ENCODE measurements around the gene RUFY1. TPM values are rescaled to one million over a fixed set of nuclear protein-coding genes. Genes with fewer than 3 reads are reported as not detected.

RUFY1 gene
- total RNA-seq, 2 donors from 2014 or later, result 48.7 to 55.6 TPM

DNA sequence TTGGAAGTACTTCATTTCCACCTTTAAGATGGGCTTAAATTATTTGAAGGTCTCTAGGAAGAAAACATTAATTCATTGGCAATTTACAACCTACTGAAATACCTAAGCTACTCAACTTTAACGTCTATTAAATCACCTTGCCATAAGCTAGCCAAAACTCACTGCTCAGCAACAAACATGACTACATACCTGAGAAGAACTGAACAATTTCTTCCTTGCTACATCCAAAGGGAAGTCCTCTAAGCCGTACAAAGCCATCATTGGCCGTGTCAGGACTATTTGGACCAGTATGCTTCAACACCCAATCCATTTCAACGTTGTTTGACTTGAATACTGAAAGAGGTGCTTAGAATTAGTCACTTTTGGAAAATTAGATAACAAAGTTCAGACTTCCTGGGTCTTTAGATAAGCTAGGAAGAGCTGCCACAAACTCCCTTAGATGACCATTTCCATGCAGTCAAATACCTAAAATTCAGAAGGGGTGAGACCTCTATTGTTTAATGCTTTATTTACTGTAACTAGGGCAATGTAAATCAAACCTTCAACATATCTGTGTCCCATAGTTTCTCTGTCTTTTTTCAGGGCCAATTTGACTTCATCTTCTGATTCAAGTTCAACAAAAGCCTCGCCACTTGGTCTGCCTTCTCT lies 70.5 kb downstream of the RUFY1 start:
- Histone ChIP-seq H3K9me3 (no peaks in the 10 kb centered on the region), H3K27ac (peak overlapping the region in 1 of 2 donors; percentile 100), H3K4me3 (peak overlapping the region in 1 of 2 donors; percentile 99), H3K27me3 (replicated peaks; ENCODE audit: insufficient read depth) (no peaks in the 10 kb centered on the region), H3K36me3 (peaks cover 6 to 22% of the 10 kb centered on the region in 2 donors), H3K4me1 (replicated peaks) (peaks cover 14% of the 10 kb centered on the region)
- WGBS, result 7% methylated on average over 5 of the region's 5 CpGs
- intact Hi-C loops (cut with DNase I), result no loop called here
- TF ChIP-seq POLR2A (IDR thresholded peaks at IDR 0.05) (no peak), POLR2AphosphoS5 (IDR thresholded peaks at IDR 0.05) (no peak)
- TF ChIP-seq, protein P1, sequence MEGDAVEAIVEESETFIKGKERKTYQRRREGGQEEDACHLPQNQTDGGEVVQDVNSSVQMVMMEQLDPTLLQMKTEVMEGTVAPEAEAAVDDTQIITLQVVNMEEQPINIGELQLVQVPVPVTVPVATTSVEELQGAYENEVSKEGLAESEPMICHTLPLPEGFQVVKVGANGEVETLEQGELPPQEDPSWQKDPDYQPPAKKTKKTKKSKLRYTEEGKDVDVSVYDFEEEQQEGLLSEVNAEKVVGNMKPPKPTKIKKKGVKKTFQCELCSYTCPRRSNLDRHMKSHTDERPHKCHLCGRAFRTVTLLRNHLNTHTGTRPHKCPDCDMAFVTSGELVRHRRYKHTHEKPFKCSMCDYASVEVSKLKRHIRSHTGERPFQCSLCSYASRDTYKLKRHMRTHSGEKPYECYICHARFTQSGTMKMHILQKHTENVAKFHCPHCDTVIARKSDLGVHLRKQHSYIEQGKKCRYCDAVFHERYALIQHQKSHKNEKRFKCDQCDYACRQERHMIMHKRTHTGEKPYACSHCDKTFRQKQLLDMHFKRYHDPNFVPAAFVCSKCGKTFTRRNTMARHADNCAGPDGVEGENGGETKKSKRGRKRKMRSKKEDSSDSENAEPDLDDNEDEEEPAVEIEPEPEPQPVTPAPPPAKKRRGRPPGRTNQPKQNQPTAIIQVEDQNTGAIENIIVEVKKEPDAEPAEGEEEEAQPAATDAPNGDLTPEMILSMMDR (IDR thresholded peaks at IDR 0.05), result no peak
- no peak for DNase-seq (ENCODE audit: low spot score)

- intact Hi-C loops (cut with DNase I), result loop anchor here (2.0 kb wide), 1 partner anchor 63 kb away; no protein-coding TSS in a partner anchor
- peaks cover 6 to 16% of the 10 kb centered on the region in 2 donors for H3K36me3 ChIP-seq
- TF ChIP-seq POLR2AphosphoS5 (IDR thresholded peaks at IDR 0.05) (no peak), POLR2A (IDR thresholded peaks at IDR 0.05) (no peak)
- TF ChIP-seq, protein P1 (IDR thresholded peaks at IDR 0.05), result no peak
These were observed 71.3 kb downstream of the RUFY1 start for GRCh38 chr5:179621551-179622214.

DNA sequence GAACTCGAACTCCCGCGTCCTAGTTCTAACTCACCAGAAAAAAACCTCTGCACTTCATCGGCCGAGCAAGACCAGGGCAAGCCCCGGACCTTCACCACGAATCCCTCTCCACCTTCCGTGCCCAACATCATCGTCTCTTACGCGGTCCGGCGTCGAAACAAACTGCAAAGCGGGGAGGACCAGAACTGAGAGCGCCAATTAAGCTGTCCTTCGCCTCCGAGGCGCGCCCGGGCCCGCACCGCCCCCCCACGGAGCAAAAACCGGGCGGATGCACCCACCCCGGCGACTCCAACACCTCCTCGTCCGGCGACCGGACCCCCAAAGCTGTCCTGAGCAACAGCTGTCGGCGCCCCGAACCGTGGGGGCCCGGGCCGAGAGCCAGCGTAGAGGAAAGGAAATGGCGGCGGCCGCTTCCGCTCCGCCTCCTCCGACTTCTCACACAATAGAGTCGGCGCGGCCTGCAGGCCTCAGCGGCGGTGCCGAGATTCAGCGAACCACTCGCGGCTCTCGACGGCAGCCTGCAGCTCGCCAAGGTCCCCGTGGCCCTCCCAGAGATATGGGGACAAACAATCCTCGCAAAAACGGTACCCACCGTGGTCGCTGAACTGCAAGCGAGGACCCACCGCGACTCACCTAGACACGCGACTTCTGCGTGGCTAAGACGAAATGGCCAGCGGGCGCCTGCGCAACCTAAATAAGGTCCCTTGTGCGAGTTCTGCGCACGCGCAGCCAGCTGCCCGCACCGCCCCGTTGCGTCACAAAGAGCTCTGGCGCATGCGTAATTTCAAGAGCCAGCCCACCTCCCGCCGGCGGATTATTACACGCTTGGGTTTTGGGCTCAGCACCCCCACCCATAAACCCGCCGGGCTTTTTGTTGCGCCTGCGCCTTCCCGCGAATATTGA lies 72.9 kb downstream of the RUFY1 start, which contains the start of gene HNRNPH1:
TSS of gene HNRNPH1 (minus strand) at position 669 of the 903 bp plus-strand sequence. CDS start at position 131, 538 bp downstream.
- TF ChIP-seq POLR2AphosphoS5 (IDR thresholded peaks at IDR 0.05) (peak; percentile 98), POLR2A (IDR thresholded peaks at IDR 0.05) (peak; percentile 99)
- TF ChIP-seq, protein P1 (IDR thresholded peaks at IDR 0.05), result peak in 1 of 4 experiments; percentile 6
- intact Hi-C loops (cut with DNase I), result loop anchor here (2.0 kb wide), 1 partner anchor 64 kb away; no protein-coding TSS in a partner anchor

More at GRCh38 chr5:179621551-179622214, 71.3 kb downstream of the RUFY1 start:
- no peak for DNase-seq (ENCODE audit: low spot score)
- no peaks in the 10 kb centered on the region for H3K27me3 ChIP-seq (replicated peaks; ENCODE audit: insufficient read depth)
- 1% methylated on average over 11 of the region's 11 CpGs for WGBS
- H3K9me3 ChIP-seq, result no peaks in the 10 kb centered on the region
- H3K4me3 ChIP-seq, result peak overlapping the region; percentile 99 to 100
- H3K4me1 ChIP-seq (replicated peaks), result peaks cover 14% of the 10 kb centered on the region
- H3K27ac ChIP-seq, result peak overlapping the region; percentile 91 to 100

GRCh38 chr5:179623906-179624741 lies 73.8 kb downstream of the RUFY1 start:
- Histone ChIP-seq H3K27ac (peak overlapping the region; percentile 100), H3K4me1 (replicated peaks) (peaks cover 8% of the 10 kb centered on the region), H3K4me3 (peak overlapping the region; percentile 99 to 100), H3K9me3 (no peaks in the 10 kb centered on the region), H3K36me3 (peaks cover 0 to 5% of the 10 kb centered on the region in 2 donors), H3K27me3 (replicated peaks; ENCODE audit: insufficient read depth) (no peaks in the 10 kb centered on the region)
- intact Hi-C loops (cut with DNase I), result loop anchor here (2.0 kb wide), 1 partner anchor 65 kb away; no protein-coding TSS in a partner anchor
- TF ChIP-seq POLR2AphosphoS5 (IDR thresholded peaks at IDR 0.05), result no peak
- TF ChIP-seq, protein P1 (IDR thresholded peaks at IDR 0.05), result peak in 2 of 4 experiments; percentile 8 to 55
- WGBS, result 6% methylated on average over 68 of the region's 68 CpGs
- no peak for DNase-seq (ENCODE audit: low spot score)

More for the DNA sequence above, 72.9 kb downstream of the RUFY1 start, which contains the start of gene HNRNPH1:
- H3K4me1 ChIP-seq (replicated peaks), result peaks cover 13% of the 10 kb centered on the region
- H3K4me3 ChIP-seq, result peak within 1 kb of the TSS; percentile 99 to 100
- H3K27me3 ChIP-seq (replicated peaks; ENCODE audit: insufficient read depth), result no peaks in the 10 kb centered on the region
- WGBS, result under 1% methylated on average over 92 of the region's 92 CpGs
- H3K9me3 ChIP-seq, result no peaks in the 10 kb centered on the region
- H3K36me3 ChIP-seq, result peaks cover 0 to 5% of the 10 kb centered on the region in 2 donors
- H3K27ac ChIP-seq, result peak within 1 kb of the TSS; percentile 100
- DNase-seq (ENCODE audit: low spot score), result peak; percentile 98

All from prostate gland (tissue), 2 donors.